Mononuclear cell (primary cell): ENCODE results near the gene TRPM5. TPM values are rescaled to one million over a fixed set of nuclear protein-coding genes. Genes with fewer than 3 reads are reported as not detected.

Source experiments
- H3K27me3 ChIP-seq: 2 replicates; pipeline ENCODE4 v1.6.0; 2011; ENCODE audit warnings: low read length, control low read depth; ENCODE audit not compliant: insufficient read depth
- H3K4me1 ChIP-seq: 2 replicates; pipeline ENCODE4 v1.5.1; 2011; ENCODE audit warnings: mild to moderate bottlenecking, low read length, control low read depth; ENCODE audit not compliant: insufficient read depth
- H3K4me3 ChIP-seq: 2 replicates; pipeline ENCODE4 v1.5.1; 2011; ENCODE audit warnings: mild to moderate bottlenecking, low read length, moderate library complexity
- H3K9me3 ChIP-seq: 2 replicates; pipeline ENCODE4 v1.5.1; 2011; ENCODE audit warnings: low read depth, mild to moderate bottlenecking, control low read depth, low read length
- total RNA-seq: library from RNA; depleted of rRNA; stranded (reverse); fragments of >200 nt; gene quantifications from one replicate; pipeline ENCODE4 v1.2.3, GENCODE V29; 2012

The TRPM5 gene
- total RNA-seq, 1 donor: 0.10 TPM

DNA sequence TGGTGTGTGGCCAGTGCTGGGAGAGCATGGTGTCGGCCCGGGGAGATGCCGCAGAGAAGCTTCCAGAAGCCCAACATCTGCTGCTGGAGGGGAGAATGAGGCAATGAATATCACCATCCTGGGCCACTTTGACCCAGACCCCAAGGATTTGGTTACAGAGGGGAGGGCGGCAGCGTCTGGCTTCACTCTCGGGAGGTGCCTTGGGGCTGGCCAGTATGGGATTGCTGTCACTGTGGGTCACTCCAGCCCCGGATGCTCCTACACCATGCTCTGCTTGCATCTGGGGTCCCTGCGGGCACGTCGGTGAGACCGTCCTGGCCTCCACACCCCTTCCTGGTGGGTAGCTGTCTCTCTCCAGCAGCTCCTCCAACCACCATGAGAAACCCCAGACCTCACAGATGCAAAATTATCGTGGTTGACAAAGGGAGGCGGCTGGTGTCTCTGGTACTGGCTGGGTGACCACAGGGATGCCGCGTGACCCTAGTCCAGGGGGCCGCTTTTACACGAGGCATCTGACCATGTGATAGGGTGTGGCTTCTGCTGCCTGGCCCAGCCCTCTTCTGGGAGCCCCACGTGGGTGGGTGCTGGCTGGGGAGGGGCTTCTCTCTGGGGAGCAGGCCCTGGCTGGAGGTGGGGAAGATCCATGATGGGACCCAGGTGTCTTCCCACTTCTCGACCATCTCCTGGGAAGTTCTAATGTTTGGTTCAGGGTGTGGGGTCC, 6.2 kb upstream of the TRPM5 start:
- H3K4me3 ChIP-seq: no peak overlapping the region
- no peaks in the 10 kb centered on the region for H3K27me3 ChIP-seq
- H3K4me1 ChIP-seq: peaks cover 30% of the 10 kb centered on the region
- no peaks in the 10 kb centered on the region for H3K9me3 ChIP-seq

DNA sequence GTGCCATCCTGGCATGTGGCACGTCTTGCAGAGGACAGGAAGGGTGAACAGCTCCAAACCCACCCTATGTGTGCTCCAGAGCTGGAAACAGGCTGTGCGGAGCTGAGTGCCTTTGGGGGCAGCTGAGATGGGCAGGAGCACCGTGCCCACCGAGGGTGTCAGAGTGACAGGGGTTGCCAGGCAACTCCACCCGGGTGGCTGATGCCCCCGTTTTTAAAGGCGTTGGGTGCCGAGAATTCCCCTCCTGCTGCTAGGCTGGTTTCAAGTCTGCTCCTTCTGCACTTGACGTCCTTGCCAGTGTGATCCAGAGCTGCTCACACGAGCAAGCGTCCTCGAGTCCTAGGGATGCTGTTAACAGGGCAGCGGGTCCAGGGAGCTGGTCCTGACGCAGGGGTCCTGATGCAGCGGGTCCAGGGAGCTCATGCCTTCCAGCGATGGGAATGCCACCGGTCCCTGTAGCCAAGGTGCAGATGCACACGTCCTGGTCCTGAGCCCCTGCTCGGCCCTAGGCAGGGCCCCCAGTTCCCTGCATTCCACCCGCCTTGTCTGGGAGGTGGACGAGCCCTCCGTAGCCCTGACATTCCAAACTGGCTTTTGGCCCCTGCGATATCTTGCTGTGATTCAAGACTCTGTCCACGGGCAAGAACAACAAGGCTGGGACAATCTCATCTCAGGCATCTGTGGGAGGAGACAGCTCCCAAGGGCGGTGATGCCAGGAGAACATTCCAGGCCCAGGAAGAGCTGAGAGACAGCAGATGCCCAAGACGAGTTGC, 5.4 kb upstream of the TRPM5 start:
- Histone ChIP-seq H3K27me3 (no peaks in the 10 kb centered on the region), H3K4me1 (peaks cover 33% of the 10 kb centered on the region), H3K9me3 (no peaks in the 10 kb centered on the region), H3K4me3 (no peak overlapping the region)

DNA sequence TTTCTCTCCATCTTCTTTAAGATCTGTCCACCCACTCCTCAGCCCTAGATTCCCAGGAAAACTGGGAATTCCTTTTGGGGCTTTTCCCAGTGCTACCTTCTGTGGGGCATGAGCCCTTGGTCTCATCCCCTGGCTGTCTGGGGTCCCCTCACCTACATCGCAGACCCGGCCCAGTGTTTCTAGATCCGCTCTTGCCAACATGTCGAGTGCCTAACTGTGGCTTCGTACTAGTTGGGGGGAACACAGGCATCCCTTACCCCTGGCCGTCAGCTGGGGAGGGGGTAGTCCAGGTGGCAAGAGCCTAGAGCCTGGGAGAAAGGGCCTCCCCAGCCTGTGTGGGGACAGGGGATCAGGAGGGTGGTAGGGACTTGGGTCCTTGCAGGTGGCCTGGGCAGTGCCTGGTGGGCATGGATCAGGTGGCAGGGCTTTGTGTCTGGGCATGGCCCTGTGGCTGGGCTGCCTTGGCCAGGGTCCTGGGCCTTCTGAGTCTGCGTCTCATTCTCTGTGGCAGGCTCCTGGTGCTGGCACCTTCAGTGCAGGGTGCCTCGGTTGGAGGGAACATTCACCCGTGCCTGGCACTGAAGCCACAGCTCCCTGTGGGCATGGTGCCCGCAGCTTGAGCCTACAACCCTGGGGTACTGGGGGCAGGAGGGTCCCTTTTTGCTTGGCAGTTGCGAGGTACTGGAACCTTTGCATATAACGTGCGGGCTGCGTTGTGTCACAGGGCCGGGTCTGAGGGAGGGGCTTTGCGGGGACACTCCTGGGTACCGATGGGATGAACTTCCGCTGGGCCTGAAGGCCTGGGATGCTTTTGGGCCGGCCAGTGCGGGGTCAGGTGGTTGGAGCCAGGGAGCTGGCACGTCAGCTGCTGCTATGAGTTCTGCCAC, 4.6 kb upstream of the TRPM5 start:
- Histone ChIP-seq H3K4me1 (peaks cover 33% of the 10 kb centered on the region), H3K9me3 (no peaks in the 10 kb centered on the region), H3K27me3 (no peaks in the 10 kb centered on the region), H3K4me3 (no peak overlapping the region)

DNA sequence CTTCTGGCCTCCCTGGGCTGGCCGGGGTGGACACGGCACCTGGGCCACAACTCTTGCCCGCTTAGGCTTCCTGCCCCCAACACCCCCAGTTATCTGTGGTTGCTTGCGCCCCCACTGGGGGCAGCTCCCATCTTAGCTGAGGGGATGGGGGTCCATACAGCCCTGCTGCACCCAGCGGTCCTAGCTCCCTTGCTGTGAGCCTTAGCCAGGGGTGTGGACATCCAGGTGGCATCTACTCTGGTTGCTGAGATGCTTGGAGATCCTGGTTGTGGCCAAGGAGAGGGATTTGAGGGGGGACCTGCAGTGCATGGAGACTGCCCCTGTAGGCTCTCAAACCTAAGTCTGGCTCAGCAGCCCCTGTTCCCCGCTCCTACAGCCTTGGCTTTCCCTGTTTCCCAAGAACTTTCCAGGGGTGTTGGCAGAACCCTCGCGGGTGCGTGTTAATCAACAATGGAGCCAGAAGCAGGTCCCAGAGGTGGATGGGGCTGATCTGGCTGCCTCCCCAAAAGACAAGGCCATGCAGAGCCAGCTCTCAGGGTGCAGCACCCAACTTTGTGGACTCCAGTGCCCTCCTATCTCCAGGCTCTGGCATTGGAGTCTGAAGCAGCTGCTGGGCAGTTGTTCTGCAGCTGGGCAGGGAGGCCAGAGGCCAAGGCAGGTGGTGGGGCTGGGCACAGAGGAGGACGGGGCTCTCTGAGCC, 3.8 kb upstream of the TRPM5 start:
- Histone ChIP-seq H3K4me1 (peaks cover 36% of the 10 kb centered on the region), H3K4me3 (no peak overlapping the region), H3K27me3 (no peaks in the 10 kb centered on the region), H3K9me3 (no peaks in the 10 kb centered on the region)

DNA sequence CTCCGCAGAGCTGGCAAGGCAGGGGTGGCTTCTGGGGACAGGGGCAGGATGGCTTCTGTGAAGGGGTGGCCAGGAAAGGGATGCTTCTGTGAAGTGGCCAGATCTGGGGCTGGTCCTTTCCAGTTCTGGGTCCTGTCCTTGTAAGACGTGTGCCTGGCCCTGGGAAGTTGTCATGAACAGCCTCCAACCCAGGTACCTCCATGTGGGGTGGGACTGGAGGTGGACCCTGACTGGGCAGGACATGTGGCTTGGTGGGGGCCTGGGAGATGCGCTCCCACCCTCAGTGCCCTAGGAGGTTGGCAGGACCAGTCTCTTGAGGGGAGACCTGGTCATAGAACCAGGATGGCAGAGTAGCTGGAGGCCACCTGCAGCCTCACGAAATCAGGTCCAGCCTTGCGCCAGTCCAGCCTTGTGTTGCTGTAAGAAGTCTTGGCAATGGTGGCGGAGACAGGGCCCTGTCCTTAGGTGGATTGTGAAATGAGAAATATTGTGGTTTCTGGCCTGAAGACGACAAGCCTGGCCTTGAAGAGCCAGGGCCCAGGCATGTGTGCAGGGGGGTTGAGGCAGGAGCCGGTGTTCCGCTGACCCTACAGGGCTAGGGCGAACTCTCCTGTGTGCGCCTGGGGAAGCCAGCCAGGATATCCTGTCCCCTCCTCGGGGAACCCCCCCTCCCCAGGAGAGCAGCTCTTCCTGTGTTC, 3.1 kb upstream of the TRPM5 start:
- H3K4me1 ChIP-seq: peaks cover 37% of the 10 kb centered on the region

DNA sequence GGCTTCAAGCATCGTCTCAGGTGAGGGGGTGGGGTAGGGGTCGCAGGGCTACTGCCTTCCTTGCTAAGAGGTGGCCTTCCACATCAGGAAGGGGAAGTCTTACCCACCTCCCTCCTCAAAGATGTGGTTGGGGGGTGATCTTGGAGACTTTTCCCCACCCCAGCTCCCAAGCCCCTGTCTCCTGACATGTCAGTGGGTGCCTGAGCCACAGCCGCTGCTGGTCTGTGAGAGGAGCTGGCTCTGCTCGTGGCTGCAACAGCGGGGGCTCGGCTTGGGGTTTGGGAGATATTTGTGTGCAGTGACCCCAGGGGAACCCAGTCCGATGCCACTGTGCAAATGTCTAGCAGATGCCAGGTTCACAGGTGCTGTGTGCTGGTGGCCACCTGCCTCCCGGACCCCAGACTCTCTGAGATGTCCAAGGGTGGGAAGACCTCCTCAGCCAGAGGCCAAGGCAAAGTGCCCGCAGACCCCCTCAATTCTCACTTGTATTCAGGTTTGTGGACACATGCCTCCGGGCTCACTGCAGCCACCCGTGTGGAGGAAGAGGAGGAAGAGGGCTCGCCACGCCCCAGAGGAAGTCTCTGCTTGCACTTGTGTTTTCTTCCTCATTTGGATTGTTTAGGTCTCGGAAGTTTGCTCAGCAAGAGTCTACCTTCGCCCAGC, 2.4 kb upstream of the TRPM5 start:
- Histone ChIP-seq H3K9me3 (no peaks in the 10 kb centered on the region), H3K4me3 (peak overlapping the region; percentile 49), H3K27me3 (no peaks in the 10 kb centered on the region), H3K4me1 (peaks cover 37% of the 10 kb centered on the region)

More for the DNA sequence above, 3.1 kb upstream of the TRPM5 start:
- no peaks in the 10 kb centered on the region for H3K9me3 ChIP-seq
- H3K27me3 ChIP-seq: no peaks in the 10 kb centered on the region
- H3K4me3 ChIP-seq: peak overlapping the region; percentile 49

DNA sequence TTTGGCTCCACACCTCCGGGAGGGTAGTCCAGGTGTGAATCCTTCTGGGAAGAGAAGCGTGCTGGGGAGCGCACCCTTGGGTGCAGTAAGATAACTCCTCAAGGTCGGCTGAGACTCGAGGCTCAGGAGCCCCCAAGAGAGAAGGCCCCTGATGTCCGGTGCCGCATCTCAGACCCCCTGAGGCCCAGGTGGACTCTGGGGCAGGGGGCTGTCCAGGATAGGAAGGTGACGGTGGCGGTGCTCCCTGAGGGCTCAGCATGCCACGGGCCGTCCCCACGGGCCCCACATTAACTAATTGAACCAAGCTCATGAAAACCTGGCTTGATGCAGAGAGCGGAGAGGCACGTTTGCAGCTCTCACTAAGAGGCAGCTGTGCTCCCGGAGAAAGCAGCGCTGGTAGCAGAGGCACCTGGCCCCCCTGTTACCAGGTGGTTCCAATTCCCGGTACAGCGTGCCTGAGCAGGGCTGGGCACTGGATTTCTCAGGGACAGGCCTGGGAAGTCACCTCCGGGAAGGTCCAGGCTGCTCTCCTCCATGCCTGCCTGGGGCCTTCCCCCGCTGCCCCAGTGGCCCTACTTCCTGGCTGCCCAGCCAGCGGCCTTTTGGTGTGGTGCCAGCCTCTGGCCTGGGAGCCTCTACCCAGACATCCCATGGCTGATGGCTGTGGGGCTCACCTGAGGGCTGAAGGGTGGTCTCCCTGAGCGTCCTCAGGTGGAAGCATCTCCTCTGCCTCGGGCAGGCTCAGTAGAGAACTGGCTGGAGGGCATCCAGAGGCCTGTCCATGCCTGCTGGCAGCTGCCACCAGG, 1.6 kb upstream of the TRPM5 start:
- H3K27me3 ChIP-seq: no peaks in the 10 kb centered on the region
- no peaks in the 10 kb centered on the region for H3K9me3 ChIP-seq
- peak overlapping the region; percentile 49 for H3K4me3 ChIP-seq
- peaks cover 39% of the 10 kb centered on the region for H3K4me1 ChIP-seq

DNA sequence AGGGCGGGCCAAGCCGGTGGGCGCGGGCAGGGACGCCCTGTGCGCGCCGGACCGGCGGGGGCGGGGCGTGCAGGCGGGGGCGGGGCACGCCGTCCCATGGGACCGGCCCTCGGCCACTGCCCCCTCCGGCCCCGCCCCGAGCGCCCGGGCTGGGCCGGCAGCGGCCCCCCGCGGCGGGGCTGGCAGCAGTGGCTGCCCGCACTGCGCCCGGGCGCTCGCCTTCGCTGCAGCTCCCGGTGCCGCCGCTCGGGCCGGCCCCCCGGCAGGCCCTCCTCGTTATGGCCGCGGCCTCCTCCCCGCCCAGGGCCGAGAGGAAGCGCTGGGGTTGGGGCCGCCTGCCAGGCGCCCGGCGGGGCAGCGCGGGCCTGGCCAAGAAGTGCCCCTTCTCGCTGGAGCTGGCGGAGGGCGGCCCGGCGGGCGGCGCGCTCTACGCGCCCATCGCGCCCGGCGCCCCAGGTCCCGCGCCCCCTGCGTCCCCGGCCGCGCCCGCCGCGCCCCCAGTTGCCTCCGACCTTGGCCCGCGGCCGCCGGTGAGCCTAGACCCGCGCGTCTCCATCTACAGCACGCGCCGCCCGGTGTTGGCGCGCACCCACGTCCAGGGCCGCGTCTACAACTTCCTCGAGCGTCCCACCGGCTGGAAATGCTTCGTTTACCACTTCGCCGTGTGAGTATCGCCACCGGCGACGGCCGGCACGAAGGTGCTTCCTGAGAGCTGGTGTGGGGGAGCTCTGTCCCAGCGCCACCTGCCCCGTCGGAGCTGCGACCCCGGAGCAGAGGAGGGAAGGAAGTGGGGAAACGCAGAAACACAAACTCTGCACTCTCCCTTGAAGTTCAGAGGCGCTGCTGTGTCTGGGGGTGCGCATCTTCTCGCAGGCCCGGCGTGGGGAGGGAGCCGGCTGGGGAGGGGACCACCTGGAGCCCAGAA, 769 bp upstream of the TRPM5 start, which contains the start of gene KCNQ1:
TSS of gene KCNQ1 (plus strand) at position 188 of the 925 bp plus-strand sequence. CDS start at position 279, 91 bp downstream.
- H3K4me3 ChIP-seq: peak within 1 kb of the TSS; percentile 49
- H3K9me3 ChIP-seq: no peaks in the 10 kb centered on the region
- H3K4me1 ChIP-seq: peaks cover 45% of the 10 kb centered on the region
- no peaks in the 10 kb centered on the region for H3K27me3 ChIP-seq

DNA sequence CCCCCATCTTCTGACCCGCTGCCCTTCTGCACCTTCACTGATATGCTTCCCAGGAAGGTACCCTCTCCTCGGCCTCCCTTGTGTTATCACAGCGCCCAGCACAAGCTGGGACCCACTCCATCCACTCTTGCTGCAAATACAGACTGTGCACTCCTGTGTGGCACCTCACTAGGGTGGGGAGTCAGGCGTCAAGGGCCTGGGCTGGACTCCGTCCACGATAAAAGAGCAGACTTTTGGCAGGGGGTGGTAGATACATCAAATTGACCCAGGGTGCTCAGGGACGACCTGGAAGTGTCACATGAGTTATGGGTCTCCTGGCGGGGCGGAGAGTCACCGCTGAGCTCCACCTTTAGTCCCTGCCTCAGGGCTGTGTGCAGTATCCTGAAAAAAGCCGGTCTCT, 908 bp downstream of the TRPM5 start:
- peaks cover 44% of the 10 kb centered on the region for H3K4me1 ChIP-seq
- H3K4me3 ChIP-seq: no peak overlapping the region
- no peaks in the 10 kb centered on the region for H3K27me3 ChIP-seq
- H3K9me3 ChIP-seq: no peaks in the 10 kb centered on the region

DNA sequence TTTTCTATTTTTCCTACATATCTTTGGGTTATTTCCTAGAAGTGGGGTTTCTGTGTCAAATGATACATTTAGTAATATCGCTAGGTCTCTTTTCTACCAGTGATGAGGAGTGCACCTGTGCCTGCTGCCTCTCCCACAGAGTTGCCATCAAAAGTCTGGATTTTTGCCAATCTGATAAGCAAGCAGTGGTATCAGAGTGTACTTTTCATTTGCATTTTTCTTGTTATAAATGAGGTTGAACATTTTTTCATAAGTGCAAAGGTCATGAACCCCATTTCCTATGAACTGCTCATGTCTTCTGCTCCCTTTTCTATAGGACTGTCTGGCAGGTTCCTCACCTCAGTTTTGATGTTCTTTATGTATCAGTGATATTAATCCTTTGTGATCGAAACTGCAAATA, 1.7 kb downstream of the TRPM5 start:
- no peaks in the 10 kb centered on the region for H3K27me3 ChIP-seq
- H3K9me3 ChIP-seq: no peaks in the 10 kb centered on the region
- no peak overlapping the region for H3K4me3 ChIP-seq
- peaks cover 36% of the 10 kb centered on the region for H3K4me1 ChIP-seq

DNA sequence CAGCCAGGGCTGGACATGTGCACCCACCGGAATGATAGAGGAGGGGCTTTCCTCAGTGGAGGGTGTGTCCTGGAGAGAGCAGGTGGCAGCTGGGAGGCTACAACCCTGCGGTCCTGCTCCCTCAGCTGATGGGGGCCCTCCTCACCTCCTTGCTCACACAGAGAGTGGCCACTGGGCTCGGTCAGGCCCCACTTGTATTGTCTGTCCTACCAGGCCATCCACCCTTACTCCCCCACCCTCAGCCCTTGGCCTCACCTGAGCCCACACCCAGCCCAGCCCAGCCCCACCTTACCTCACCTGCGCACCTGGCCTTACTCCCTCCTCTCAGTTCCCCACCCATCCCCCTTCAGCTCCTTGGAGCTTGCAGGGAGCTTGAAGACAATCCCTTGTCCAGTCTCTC, 3.1 kb downstream of the TRPM5 start:
- H3K4me3 ChIP-seq: no peak overlapping the region
- no peaks in the 10 kb centered on the region for H3K27me3 ChIP-seq
- H3K9me3 ChIP-seq: no peaks in the 10 kb centered on the region
- peaks cover 22% of the 10 kb centered on the region for H3K4me1 ChIP-seq

DNA sequence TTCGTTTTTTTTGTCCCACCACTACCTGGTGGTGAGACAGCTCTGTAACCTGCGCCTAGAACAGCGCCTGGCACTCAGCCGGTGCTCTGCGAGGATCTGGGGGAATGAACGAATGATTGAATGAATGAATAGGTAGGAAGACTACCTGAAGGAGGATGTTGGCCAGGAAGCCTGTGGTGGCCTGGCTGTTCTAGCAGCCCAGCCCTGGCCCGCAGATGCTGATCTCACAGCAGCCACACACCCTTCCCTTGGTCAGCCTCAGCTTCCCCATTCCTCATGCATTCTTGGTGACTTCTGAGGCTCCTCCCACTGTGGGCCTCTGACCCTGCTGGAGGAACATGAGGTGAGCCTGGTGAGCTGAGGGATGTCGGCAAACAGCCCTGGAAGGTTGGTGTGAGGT, 3.7 kb downstream of the TRPM5 start:
- Histone ChIP-seq H3K4me1 (peaks cover 17% of the 10 kb centered on the region), H3K27me3 (no peaks in the 10 kb centered on the region), H3K9me3 (no peaks in the 10 kb centered on the region), H3K4me3 (no peak overlapping the region)
